ENCODE measurements around the gene TRMT1.

Gene TRMT1

DNA sequence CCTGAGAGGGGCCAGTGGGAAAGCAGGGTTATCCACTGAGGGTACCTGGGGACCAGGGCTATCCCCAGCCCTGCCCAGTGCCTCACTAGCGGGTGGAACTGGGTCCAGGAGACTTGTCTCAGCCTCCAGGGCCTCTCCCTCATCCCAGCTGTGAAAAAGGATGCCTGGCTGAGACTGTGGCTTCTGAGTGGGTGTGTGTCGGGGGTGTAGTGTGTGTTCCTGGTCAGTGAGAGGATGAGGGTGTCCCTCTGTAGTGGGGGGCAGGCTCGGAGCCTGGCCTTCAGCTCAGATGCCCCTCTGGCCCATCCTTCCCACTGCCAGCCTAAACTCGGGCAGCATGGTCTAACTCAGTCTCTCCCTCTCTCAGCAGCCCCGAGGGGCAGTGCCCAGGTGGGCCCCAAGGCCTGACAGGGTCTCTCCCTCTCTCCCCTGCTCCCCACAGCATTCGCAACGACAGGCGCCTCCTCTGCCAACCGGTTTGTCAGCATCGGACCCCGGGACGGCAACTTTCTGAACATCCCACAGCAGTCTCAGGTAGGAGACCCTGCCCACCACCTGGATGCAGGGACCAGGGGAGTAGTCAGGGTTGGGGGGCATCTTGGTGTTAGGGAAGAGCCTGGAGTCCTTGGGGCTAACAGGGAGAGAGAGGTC is 26.6 kb downstream of the TRMT1 start:
- no peak for DNase-seq

- no peak for DNase-seq
These were observed 27.2 kb downstream of the TRMT1 start for GRCh38 chr19:13089139-13089856.

- DNase-seq = no peak
These were observed 28.6 kb downstream of the TRMT1 start for GRCh38 chr19:13087795-13088537.

DNA sequence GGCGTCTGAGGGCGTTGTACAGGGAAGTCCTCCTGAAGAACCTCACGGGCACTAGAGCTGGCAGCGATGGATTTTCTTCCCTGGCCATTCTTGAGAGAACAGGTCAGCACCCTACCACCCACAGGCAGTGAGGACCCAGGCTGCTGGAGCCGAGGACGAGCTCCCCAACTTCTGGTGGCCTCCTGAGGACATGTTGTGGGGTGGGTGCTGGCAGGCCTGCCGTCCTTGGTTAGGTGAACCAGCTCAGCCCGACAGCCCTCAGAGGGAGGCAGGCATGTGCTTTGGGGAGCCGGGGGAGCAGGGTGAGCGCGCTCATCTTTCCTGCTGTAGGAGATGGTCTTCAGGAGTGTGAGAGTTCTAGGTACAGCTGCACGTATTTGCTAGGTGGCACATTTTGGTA is 29.2 kb downstream of the TRMT1 start:
- DNase-seq = no peak

GRCh38 chr19:13086341-13086740 is 30.2 kb downstream of the TRMT1 start:
- DNase-seq = no peak

- DNase-seq = no peak
These were observed 30.9 kb downstream of the TRMT1 start for GRCh38 chr19:13085666-13086065.

DNA sequence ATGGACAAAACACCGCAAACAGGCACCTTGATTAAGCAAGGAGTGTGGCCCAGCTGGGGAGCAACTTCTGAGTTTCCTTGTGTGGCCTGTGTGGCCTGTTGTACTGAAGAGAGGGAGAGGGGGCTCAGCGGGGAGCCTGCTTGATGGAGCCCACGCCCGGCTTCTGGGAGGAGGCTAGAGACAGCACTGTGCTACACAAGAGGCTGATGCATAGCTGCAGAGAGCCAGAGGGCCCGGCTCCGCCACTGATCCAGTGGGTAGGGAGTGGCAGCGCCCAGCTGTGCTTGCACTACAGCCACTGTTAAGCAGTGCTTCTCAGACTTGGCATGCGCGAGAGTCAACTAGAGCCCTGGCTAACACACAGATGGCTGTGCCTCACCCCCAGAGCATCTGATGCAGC is 32.9 kb downstream of the TRMT1 start:
- no peak for DNase-seq

- DNase-seq = no peak
These were observed 33.5 kb downstream of the TRMT1 start for GRCh38 chr19:13083008-13083404.

DNA sequence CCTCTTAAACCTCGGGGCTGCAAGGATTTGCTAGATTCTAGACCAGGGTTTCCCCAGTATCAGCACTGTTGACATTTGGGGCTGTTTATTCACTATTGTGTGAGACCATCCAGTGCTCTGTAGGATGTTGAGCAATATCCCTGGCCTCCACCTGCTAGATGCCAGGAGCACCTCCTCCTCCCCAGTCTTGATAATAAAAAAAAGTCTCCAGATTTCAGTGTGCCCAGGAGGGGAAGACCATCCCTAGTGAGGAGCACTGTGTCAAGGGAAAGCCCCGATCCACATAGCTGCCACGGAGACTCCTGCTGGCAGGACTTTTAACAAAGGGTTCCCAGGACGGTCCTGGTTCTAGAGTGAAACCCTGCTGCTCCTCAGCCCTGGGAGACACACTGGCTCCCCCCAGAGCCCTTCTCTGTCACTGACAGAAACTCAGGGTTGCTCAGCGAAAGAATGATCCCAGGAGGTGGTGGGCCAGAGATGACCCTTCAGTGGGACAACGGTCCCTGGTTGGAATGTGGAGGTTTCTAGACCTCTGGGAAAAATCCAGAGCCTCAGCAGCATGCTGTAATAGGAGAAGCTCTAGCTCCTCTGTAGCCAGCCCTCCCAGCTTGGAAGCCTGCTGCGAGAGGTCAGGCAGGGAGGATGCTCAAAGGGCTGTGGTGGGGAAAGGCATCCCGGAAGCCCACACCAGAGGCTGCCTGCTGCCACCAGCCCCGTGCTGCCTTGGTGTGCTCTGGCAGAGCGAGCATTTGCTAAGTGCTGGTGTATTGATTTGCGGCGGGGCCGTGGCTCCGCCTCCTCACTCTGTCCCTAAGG is 34.1 kb downstream of the TRMT1 start:
- DNase-seq = no peak

- no peak for DNase-seq
These were observed 37.0 kb downstream of the TRMT1 start for GRCh38 chr19:13079542-13079986.

GRCh38 chr19:13078897-13079541 is 37.5 kb downstream of the TRMT1 start:
- DNase-seq = no peak

DNA sequence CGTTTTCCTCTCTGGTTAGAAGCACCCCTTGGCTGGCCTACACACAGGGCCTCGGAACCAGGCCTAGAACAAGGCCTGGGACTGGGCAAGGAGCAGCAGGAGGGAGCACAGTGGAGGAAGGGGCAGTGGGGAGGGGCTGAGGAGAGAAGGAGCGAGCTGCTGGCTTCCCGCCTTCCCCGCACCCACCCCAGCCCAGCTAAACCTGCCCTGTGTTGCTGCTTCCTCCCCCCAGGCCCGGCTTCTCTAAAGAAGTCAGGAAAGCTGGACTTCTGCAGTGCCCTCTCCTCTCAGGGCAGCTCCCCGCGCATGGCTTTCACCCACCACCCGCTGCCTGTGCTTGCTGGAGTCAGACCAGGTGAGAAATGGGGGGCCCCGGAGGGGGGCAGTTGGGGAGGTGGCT is 38.2 kb downstream of the TRMT1 start:
- DNase-seq = no peak

- no peak for DNase-seq
These were observed 39.3 kb downstream of the TRMT1 start for GRCh38 chr19:13077240-13077639.

DNA sequence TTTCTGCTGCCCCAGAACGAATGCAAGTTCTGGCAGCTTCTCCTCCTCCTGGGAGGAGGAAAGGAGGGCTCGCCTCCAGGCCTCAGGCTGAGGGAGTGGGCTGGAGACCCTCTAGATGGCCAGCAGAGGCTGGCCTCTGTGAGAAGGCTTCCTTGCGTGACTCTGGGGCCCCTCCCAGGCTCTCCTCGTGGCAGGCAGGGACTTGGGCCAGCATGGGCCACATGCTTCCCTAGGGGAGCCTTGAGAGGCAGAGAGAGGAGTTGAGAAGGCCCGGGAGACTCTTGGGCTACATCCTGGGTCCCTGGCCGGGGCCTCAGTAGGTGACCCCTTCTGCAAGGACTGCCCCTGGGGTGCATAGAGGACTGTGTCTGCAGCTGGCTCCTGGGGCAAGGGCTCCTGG is 39.8 kb downstream of the TRMT1 start:
- DNase-seq = no peak

- no peak for DNase-seq
These were observed 40.2 kb downstream of the TRMT1 start for GRCh38 chr19:13076320-13076719.

GRCh38 chr19:13074378-13074777 is 42.2 kb downstream of the TRMT1 start:
- no peak for DNase-seq

- no peak for DNase-seq
These were observed 43.3 kb downstream of the TRMT1 start for GRCh38 chr19:13073263-13073662.

DNA sequence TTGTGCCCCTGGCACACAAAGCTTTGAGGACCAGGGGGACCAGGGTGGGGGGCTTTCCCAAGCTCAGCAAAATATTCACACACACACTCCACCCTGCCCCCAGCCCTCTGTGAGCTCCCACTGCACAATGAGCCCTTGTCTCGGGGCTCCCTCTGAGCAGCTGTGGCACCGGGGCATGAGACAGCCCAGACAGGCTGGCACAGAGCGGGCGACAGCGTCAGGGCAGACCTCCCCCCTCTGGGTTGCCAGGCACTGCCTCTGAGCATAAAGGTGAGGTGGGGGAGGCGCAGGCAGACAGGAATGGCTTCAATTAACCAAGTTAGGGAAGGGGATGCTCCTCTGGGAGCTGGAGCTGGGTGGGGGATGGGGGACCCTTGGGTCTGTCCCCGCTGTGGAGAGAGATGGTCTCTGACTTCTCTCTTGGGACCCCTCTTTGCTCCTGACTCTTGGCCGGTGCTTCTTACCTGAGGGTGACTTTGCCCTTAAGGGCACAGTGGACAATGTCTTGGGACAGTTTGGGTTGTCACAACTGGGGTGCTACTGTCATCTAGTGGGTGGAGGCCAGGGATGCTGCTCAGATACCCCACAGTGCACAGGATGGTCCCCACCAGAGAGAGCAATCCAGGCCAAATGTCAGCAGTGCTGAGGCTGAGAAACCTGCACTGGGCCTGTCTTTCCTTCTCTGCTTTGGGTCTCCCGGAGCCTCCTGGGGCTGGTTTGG is 44.2 kb downstream of the TRMT1 start:
- no peak for DNase-seq

GRCh38 chr19:13071444-13072187 is 44.9 kb downstream of the TRMT1 start:
- DNase-seq = no peak

- no peak for DNase-seq
These were observed 46.0 kb downstream of the TRMT1 start for GRCh38 chr19:13070425-13071140.
